HG03135 (cell line): ENCODE measurements around the gene BTF3.

Experiments
- ATAC-seq: cut with Tn5 transposase; IDR thresholded peaks from one replicate; pipeline ENCODE4 v1.9.1; 2021; ENCODE audit warnings: mild to moderate bottlenecking, moderate library complexity; ENCODE audit not compliant: unreplicated experiment

BTF3 gene

GRCh38 chr5:73519531-73520283, 21.5 kb downstream of the BTF3 start:
- ATAC-seq = peak; percentile 93

- no peak for ATAC-seq
Observed at GRCh38 chr5:73522989-73523388, 24.7 kb downstream of the BTF3 start.

- ATAC-seq = no peak
Observed at GRCh38 chr5:73523861-73524260, 25.6 kb downstream of the BTF3 start.

- no peak for ATAC-seq
Observed at GRCh38 chr5:73525606-73526203, 27.5 kb downstream of the BTF3 start.

- no peak for ATAC-seq
Observed at GRCh38 chr5:73528248-73528647, 30.0 kb downstream of the BTF3 start.

GRCh38 chr5:73529081-73529480, 30.8 kb downstream of the BTF3 start:
- no peak for ATAC-seq

- no peak for ATAC-seq
Observed at GRCh38 chr5:73531356-73531755, 33.1 kb downstream of the BTF3 start.

- no peak for ATAC-seq
Observed at GRCh38 chr5:73532195-73532594, 34.0 kb downstream of the BTF3 start.

GRCh38 chr5:73534011-73534644, 35.9 kb downstream of the BTF3 start:
- ATAC-seq = no peak

- no peak for ATAC-seq
Observed at GRCh38 chr5:73534971-73535370, 36.7 kb downstream of the BTF3 start.

- ATAC-seq = no peak
Observed at GRCh38 chr5:73539730-73540129, 41.5 kb downstream of the BTF3 start.

- ATAC-seq = no peak
Observed at GRCh38 chr5:73540192-73540591, 42.0 kb downstream of the BTF3 start.

- ATAC-seq = no peak
Observed at GRCh38 chr5:73542020-73542419, 43.8 kb downstream of the BTF3 start.

GRCh38 chr5:73544429-73545402, 46.5 kb downstream of the BTF3 start:
- no peak for ATAC-seq

- ATAC-seq = no peak
Observed at GRCh38 chr5:73545403-73545779, 47.1 kb downstream of the BTF3 start.

GRCh38 chr5:73550016-73550415, 51.8 kb downstream of the BTF3 start:
- no peak for ATAC-seq

- ATAC-seq = no peak
Observed at GRCh38 chr5:73552642-73553041, 54.4 kb downstream of the BTF3 start.
